Activated B cell treated with CpG ODN at 0.5 μM for 24 hours (primary cell): ENCODE data around the gene CAPN13. TPM values are rescaled to one million over a fixed set of nuclear protein-coding genes. Genes with fewer than 3 reads are reported as not detected.

ENCODE experiments used
- ATAC-seq: fragments of 200-7000 bp; cut with Tn5 transposase; one replicate; pipeline ENCODE4 v1.10.0; 2021; ENCODE audit warnings: low read depth, mild to moderate bottlenecking, moderate library complexity
- CTCF ChIA-PET: fragments of 350-600 bp; sonication (Branson Sonifier 250); formaldehyde crosslinking; loops from one replicate; lab custom pipeline; 2021; ENCODE audit warnings: antibody characterized with exemption; lab: Charles Lee
- POLR2A ChIA-PET: fragments of 350-600 bp; sonication (Branson Sonifier 250); formaldehyde crosslinking; loops from one replicate; lab custom pipeline; 2021; ENCODE audit warnings: antibody characterized with exemption; lab: Charles Lee
- DNase-seq: peaks from one replicate; pipeline ENCODE4 v3.0.0; 2022
- H3K27ac Mint-ChIP-seq: one replicate; pipeline ENCODE4 v1.8.0; 2020; ENCODE audit warnings: mixed read lengths
- H3K27me3 Mint-ChIP-seq: one replicate; pipeline ENCODE4 v1.8.0; 2021; ENCODE audit warnings: mixed read lengths
- H3K36me3 Mint-ChIP-seq: one replicate; pipeline ENCODE4 v1.8.0; 2021; ENCODE audit warnings: low read depth, mixed read lengths
- H3K4me1 Mint-ChIP-seq: one replicate; pipeline ENCODE4 v1.8.0; 2021; ENCODE audit warnings: mixed read lengths
- H3K4me3 Mint-ChIP-seq: one replicate; pipeline ENCODE4 v1.8.0; 2020; ENCODE audit warnings: mild to moderate bottlenecking, mixed read lengths
- H3K9me3 Mint-ChIP-seq: one replicate; pipeline ENCODE4 v1.8.0; 2020; ENCODE audit warnings: mixed read lengths
- intact Hi-C: fragments of 100-400 bp; cut with micrococcal nuclease; formaldehyde crosslinking; loops from one replicate; pipeline ENCODE4 v1.15.1; 2024
- total RNA-seq: library from RNA; stranded (reverse); gene quantifications from 2 replicates; pipeline ENCODE4 v1.2.3, GENCODE V29; 2022
- TF ChIP-seq, protein P1 (sequence below): fragments of 200-600 bp; IDR thresholded peaks from one replicate; pipeline ENCODE4 v1.8.0; 2022; ENCODE audit warnings: antibody characterized with exemption, mild to moderate bottlenecking

CAPN13 gene
- total RNA-seq, 1 donor from 2014 or later, result not detected

- no peak for DNase-seq
- intact Hi-C loops, result loop anchor here (1.0 to 5.0 kb wide), 7 partner anchors 147 to 809 kb away; partner anchors contain the start of genes CAPN14 and GALNT14
- CTCF ChIA-PET, result interaction anchor here (1.6 to 13.7 kb wide), 5 partner anchors 453 to 808 kb away, joined by 4 to 514 read pairs (median 39); no protein-coding TSS in a partner anchor
- H3K4me1 Mint-ChIP-seq, result peaks cover 6% of the 10 kb centered on the region
- peaks cover 2% of the 10 kb centered on the region for H3K27me3 Mint-ChIP-seq
- no peaks in the 10 kb centered on the region for H3K36me3 Mint-ChIP-seq
- TF ChIP-seq, protein P1, sequence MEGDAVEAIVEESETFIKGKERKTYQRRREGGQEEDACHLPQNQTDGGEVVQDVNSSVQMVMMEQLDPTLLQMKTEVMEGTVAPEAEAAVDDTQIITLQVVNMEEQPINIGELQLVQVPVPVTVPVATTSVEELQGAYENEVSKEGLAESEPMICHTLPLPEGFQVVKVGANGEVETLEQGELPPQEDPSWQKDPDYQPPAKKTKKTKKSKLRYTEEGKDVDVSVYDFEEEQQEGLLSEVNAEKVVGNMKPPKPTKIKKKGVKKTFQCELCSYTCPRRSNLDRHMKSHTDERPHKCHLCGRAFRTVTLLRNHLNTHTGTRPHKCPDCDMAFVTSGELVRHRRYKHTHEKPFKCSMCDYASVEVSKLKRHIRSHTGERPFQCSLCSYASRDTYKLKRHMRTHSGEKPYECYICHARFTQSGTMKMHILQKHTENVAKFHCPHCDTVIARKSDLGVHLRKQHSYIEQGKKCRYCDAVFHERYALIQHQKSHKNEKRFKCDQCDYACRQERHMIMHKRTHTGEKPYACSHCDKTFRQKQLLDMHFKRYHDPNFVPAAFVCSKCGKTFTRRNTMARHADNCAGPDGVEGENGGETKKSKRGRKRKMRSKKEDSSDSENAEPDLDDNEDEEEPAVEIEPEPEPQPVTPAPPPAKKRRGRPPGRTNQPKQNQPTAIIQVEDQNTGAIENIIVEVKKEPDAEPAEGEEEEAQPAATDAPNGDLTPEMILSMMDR, result no peak
- POLR2A ChIA-PET, result no interaction called here
- no peaks in the 10 kb centered on the region for H3K9me3 Mint-ChIP-seq
- no peak overlapping the region for H3K4me3 Mint-ChIP-seq
- ATAC-seq, result no peak
- no peak overlapping the region for H3K27ac Mint-ChIP-seq
Measured at GRCh38 chr2:30714811-30715709, 92.2 kb downstream of the CAPN13 start.

- H3K27me3 Mint-ChIP-seq, result no peaks in the 10 kb centered on the region
- POLR2A ChIA-PET, result interaction anchor here (0.8 kb wide), 1 partner anchor 456 kb away, joined by 3 read pairs; no protein-coding TSS in a partner anchor
- H3K27ac Mint-ChIP-seq, result no peak overlapping the region
- H3K4me3 Mint-ChIP-seq, result no peak overlapping the region
- no peaks in the 10 kb centered on the region for H3K9me3 Mint-ChIP-seq
- intact Hi-C loops, result loop anchor here (1.0 to 5.0 kb wide), 7 partner anchors 149 to 811 kb away; partner anchors contain the start of genes CAPN14 and GALNT14
- CTCF ChIA-PET, result interaction anchor here (0.8 to 13.7 kb wide), 11 partner anchors 149 to 812 kb away, joined by 3 to 514 read pairs (median 7); no protein-coding TSS in a partner anchor
- TF ChIP-seq, protein P1, result no peak
- H3K36me3 Mint-ChIP-seq, result no peaks in the 10 kb centered on the region
- H3K4me1 Mint-ChIP-seq, result peaks cover 6% of the 10 kb centered on the region
- no peak for ATAC-seq
- no peak for DNase-seq
Measured at GRCh38 chr2:30713698-30714097, 93.5 kb downstream of the CAPN13 start.

DNA sequence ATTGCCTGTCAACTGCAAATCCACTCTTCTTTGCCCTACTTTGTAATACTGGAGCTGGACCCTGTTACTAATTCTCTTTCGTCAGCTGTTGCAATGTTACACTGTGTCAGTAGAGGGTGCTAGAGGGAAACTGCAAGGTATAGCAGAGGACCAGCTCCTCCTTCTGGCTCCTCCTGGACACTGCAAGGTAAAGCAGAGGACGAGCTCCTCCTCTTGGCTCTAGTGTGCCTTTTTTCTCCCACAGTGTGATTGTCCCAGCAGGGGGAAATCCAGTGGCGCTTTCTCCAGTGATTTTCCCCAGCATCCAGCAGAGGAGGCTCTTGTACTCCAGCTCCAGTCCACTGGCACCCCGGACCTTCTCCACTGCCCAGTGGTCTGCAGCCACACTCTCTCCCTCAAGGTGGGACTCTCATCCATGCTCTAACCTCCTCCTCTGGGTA, 95.6 kb downstream of the CAPN13 start:
- Mint-ChIP-seq H3K27ac (no peak overlapping the region), H3K4me1 (peaks cover 11% of the 10 kb centered on the region), H3K9me3 (no peaks in the 10 kb centered on the region), H3K4me3 (no peak overlapping the region), H3K27me3 (no peaks in the 10 kb centered on the region), H3K36me3 (no peaks in the 10 kb centered on the region)
- intact Hi-C loops, result loop anchor here (1.0 to 5.0 kb wide), 6 partner anchors 503 to 1351 kb away; partner anchors contain the start of genes CAPN14 and SPAST
- TF ChIP-seq, protein P1, result peak; percentile 79
- DNase-seq, result peak; percentile 57
- ChIA-PET POLR2A (interaction anchor here (0.7 to 2.1 kb wide), 7 partner anchors 427 to 565 kb away, joined by 3 to 23 read pairs (median 5); partner anchors contain the start of genes GALNT14, LBH and YPEL5), CTCF (interaction anchor here (0.7 to 13.7 kb wide), 79 partner anchors 9 to 817 kb away, joined by 3 to 514 read pairs (median 4); partner anchors contain the start of genes GALNT14, LBH, LCLAT1 and YPEL5)
- peak; percentile 98 for ATAC-seq

DNA sequence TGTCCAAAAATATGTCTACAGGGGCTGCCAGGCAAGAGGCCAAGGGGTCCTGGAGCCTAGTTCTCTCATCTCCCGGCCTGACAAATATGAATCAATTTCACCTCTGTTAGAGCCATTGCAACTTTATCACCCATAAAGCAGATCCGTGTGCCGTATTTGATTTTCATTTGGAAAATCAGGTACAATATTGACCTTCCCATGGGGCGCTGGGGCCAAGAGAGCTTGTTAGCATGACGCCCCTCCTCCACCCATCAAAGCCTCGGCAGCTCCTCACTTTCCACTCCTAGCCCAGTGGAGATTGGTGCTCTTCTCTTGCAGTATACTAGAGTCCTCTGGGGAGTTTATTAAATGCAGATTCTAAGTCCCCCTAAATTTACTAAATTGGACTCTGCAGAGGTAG, 96.8 kb downstream of the CAPN13 start:
- Mint-ChIP-seq H3K9me3 (no peaks in the 10 kb centered on the region), H3K4me1 (peaks cover 11% of the 10 kb centered on the region), H3K27me3 (no peaks in the 10 kb centered on the region), H3K36me3 (no peaks in the 10 kb centered on the region), H3K27ac (no peak overlapping the region), H3K4me3 (no peak overlapping the region)
- POLR2A ChIA-PET, result interaction anchor here (0.5 kb wide), 1 partner anchor 512 kb away, joined by 3 read pairs; no protein-coding TSS in a partner anchor
- TF ChIP-seq, protein P1, result no peak
- intact Hi-C loops, result loop anchor here (2.0 to 5.0 kb wide), 3 partner anchors 507 to 1352 kb away; partner anchors contain the start of genes CAPN14 and SPAST
- DNase-seq (no peak), ATAC-seq (no peak)
- CTCF ChIA-PET, result interaction anchor here (0.9 to 13.7 kb wide), 11 partner anchors 12 to 622 kb away, joined by 3 to 514 read pairs (median 7); no protein-coding TSS in a partner anchor
